ENCODE data around the gene PLA2G2C. TPM values are rescaled to one million over a fixed set of nuclear protein-coding genes. Genes with fewer than 3 reads are reported as not detected.
A peak's percentile ranks its signal among the peaks of the same experiment; 100 is the strongest.

Gene PLA2G2C
- polyA plus RNA-seq, 4 donors, result 0.09 to 0.26 (median 0.14) TPM; not detected in 1

DNA sequence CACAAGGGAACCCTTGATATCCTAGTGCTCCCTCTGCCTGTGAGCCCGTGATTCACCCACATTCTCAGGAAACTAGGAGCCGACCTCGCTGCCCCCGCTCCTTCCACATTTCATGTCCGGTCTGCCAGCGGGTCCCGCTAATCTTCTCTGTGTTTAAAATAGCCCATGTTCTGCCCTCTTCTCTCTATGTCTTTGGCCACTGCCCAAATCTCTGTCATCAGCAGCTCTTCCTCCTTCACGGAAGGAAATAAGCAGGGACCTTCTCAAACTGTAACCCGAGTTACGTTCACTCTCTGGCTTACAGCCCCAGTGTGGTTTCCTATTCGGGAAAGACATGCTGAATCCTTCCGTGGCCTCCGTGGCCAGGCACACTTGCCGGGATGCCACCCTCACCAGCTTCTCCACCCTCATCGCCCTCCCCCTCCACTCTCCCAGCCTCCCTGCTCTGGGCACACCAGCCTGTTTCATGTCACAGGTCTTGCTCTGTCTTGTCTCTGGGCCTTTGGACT, 21.6 kb downstream of the PLA2G2C start:
- no peak for DNase-seq (ENCODE audit: low read depth in 4 of 4, low spot score in 3 of 4)

DNA sequence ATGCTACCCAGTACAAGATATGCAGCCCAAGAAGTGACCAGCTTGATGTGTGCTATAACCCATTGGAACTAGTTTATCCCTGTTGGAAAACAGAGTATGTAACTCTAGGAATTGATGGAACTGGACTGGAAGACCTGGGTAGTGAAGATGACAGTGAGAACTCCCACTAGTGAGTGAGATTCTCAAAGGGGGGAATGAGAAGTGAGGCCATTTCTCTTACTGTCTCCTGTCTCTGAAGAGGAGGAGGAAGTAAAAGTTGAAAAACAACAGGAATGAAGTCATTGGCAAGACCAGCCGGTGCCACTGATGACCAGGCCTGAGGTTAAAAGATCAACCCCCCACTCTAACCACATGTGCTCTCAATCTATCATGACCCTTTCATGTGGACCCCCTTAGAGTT, 26.3 kb downstream of the PLA2G2C start:
- no peak for DNase-seq (ENCODE audit: low read depth in 4 of 4, low spot score in 3 of 4)

DNA sequence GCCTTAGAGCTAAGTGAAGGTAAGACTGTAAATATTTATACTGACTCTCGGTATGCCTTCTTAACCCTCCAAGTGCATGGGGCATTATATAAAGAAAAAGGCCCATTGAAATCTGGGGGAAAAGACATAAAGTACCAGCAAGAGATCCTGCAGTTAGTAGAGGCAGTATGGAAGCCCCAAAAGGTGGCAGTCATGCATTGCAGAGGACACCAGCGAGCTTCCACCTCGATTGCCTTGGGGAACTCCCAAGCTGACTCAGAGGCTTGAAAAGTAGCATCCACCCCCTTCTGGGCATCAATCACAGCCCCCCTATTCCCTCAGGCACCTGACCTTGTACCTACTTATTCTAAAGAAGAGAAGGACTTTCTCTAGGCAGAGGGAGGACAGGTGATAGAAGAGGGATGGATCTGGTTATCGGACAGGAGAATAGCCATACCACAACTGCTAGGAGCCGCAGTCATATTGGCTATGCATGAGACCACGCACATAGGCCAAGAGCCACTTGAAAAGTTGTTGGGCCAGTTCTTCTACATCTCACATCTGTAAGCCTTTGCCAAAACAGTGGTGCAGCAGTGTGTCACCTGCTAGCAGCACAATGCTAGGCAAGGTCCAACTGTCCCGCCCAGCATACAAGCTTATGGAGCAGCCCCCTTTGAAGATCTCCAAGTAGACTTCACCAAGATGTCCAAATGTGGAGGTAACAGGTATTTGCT, 27.8 kb downstream of the PLA2G2C start:
- no peak for DNase-seq (ENCODE audit: low read depth in 4 of 4, low spot score in 3 of 4)

DNA sequence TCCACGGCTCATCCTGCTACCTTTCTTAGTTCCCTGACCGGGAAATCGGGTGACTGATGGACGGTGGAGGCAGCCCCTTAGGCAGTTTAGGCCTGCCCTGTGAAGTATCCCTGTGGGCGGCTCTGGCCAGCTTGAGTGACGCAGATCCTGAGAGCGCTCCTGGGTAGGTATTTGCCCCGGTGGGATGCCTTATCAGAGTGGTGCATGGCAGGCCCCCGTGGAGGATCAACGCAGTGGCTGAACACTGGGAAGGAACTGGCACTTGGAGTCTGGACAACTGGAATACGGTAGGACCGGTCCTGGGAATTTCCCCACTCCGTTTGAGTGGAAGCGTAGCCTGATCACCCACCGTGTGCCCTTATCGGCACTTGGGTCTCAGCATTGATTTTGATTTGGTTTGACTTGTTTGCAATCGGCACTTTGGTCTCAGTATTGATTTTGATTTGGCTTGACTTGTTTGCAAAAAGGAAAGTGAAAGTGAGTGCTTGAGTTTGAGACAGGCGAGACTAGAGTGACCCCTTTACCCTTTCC, 32.0 kb downstream of the PLA2G2C start:
- DNase-seq (ENCODE audit: low read depth in 4 of 4, low spot score in 3 of 4), result no peak

DNA sequence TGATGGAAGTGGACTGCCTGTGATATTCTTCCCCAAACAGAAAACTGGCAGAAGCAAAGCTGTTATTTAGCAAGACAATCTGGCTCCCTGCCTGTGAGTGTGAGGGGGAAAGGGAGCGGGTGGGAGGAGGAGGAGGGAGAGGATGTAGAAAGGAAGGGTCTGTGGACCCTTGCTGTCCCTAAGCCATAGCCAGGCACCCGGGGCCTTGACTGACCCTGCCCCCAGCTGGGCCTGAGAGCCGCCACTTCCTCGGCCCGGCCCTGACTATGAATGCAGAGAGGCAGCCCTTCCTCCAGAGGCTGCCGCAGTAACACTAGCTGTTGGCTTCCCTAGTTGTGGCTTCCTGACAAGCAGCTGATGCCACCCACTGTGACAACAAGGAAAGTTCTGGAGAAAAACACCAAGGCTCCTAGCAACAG, 33.3 kb downstream of the PLA2G2C start:
- DNase-seq (ENCODE audit: low read depth in 4 of 4, low spot score in 3 of 4), result no peak

- no peak for DNase-seq (ENCODE audit: low read depth in 4 of 4, low spot score in 3 of 4)
Observed at GRCh38 chr1:20152599-20152930, 33.8 kb downstream of the PLA2G2C start.

GRCh38 chr1:20151906-20152598, 34.3 kb downstream of the PLA2G2C start:
- DNase-seq (ENCODE audit: low read depth in 4 of 4, low spot score in 3 of 4), result peak in 2 of 4 donors; percentile 31 to 43

DNA sequence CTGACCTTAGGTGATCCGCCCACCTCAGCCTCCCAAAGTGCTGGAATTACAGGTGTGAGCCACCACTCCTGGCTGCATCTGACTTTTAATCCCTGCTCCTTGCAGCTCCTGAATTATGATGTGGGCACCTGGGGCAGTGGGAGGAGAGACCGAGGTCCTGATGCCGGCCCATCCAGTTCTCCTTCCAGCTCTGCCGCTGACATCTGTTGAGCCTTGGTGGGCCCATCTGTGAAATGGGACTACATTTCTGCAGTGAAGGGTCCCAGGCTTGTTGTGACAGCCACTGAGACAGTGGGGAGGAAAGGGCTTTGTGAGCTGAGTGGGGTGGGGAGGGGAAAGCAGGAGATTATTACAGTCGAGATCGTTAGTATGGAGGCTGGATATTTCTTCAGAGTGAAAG, 35.3 kb downstream of the PLA2G2C start:
- no peak for DNase-seq (ENCODE audit: low read depth in 4 of 4, low spot score in 3 of 4)

- DNase-seq (ENCODE audit: low read depth in 4 of 4, low spot score in 3 of 4), result no peak
Observed at GRCh38 chr1:20150326-20150705, 36.0 kb downstream of the PLA2G2C start.

GRCh38 chr1:20149601-20150325, 36.6 kb downstream of the PLA2G2C start:
- no peak for DNase-seq (ENCODE audit: low read depth in 4 of 4, low spot score in 3 of 4)

GRCh38 chr1:20148571-20149500, 37.5 kb downstream of the PLA2G2C start:
- DNase-seq (ENCODE audit: low read depth in 4 of 4, low spot score in 3 of 4), result no peak

GRCh38 chr1:20147846-20148570, 38.3 kb downstream of the PLA2G2C start:
- DNase-seq (ENCODE audit: low read depth in 4 of 4, low spot score in 3 of 4), result no peak

DNA sequence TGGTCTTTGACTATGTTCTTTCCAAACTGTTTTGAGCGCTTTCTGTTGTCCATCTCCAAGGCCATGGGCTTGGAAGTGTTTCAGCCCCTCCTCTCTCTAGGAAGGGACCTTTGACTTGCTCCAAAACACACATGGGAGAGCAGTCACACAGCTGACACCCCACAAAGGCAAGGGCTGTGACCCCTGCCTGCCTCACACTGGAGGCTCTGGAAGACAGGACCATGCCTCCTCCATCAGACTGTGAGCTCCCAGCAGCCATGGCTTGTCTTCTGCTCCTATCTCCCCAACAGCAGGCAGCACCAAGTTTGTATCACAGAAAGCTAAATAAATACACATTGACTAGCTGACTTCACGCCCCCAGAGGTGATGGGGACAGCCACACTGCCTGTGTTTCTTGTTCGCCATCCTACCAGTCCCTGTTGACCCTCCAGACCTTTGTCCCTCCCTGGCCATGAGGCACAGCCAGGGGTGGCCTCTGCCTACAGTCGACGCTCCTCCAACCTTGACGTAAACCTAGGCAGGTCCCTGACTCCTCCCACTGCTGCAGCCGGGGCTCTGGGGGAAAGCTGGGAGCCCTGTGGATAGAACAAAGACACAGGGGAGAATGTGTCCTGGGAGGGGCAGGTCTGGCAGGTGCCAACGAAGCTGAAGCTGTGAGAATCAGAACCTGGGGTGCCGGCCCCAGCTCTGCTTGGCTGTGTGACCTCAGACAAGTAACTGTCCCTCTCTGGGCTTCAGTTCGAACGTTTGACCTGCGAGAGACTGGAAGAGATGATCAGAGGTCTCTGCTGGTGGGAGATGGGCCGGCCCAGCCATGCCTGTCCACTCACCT, 42.4 kb downstream of the PLA2G2C start:
- no peak for DNase-seq (ENCODE audit: low read depth in 4 of 4, low spot score in 3 of 4)

- no peak for DNase-seq (ENCODE audit: low read depth in 4 of 4, low spot score in 3 of 4)
Observed at GRCh38 chr1:20143318-20143717, 43.0 kb downstream of the PLA2G2C start.

DNA sequence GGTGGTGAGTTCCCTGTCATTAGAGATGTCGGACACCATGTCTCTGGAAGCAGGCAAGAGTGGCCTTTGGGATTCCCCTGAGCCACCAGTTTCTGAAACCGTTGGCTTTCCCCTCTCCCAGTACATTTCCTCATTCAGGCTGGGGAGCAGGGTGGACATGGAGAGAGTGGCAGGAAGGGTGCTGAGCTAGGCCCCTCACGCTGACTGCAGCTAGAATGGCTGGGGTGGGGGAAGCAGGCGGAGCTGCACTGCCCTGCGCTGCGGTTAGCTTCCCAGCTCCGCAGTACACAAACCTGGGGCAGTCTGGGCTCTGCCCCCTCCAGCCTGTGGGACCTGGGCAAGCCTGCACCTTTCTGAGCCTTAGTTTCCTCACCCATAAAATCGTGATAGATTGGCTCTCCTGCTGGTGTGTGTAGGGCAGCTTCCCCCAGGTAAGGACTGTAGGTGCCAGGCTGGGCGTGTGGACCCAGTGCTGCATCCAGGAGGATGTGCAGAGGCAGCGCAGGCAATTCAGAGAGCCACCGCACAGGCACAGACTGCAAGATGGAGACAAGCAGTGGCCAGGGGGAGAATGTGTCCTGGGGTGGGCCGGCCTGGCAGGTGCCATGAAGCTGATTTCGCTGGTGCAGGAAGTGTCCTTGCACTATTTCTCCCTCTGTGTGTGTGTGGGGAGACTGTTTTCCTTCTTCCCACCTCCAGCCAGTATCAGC, 44.2 kb downstream of the PLA2G2C start:
- DNase-seq (ENCODE audit: low read depth in 4 of 4, low spot score in 3 of 4), result no peak

DNA sequence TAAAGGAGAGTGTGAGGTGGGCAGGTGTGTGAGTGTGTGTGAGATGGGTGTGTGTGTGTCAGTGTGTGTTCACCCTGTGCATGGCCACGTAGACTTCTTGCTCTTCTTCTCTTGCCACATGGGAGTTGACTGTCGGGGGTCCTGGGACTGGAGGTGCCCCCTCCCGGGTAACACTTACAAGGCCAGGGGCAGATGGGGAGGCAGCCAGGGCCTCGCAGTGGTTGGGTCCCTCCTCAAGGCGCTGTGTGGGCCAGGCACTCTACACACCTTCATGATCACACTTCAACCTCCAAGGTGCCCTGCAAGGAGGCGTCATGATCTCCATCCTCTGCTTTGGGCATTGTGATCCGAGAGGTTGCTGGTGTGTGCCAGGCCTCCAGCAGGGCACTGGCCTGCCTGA, 44.9 kb downstream of the PLA2G2C start:
- no peak for DNase-seq (ENCODE audit: low read depth in 4 of 4, low spot score in 3 of 4)

DNA sequence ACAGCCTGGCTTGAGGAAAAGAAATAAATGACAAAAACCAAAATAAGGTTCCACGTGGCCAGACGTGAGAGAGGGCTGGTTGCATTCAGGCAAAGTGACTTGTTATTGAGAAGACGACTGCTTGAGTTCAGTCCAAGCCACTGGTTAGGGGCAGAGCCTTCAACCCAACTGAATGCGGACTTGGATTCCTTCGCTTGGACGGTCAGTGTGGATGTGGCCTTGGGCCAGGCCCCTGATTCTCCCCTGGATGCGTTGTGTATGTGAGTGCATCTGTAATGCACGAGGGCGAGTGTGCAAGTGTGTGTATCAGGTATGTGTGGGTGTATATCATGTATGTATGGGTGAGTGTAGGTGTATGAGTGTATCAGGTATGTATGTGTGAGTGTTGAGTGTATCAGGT, 45.3 kb downstream of the PLA2G2C start:
- DNase-seq (ENCODE audit: low read depth in 4 of 4, low spot score in 3 of 4), result no peak
